Loucy (cell line): ENCODE measurements around the gene MEFV.
A peak's percentile ranks its signal among the peaks of the same experiment; 100 is the strongest.

Source experiments
- H2AFZ ChIP-seq: fragments of 200-600 bp; sonication (generic); 2 replicates; pipeline ENCODE4 v1.6.0; 2016; ENCODE audit warnings: antibody characterized with exemption, mild to moderate bottlenecking, low read length, moderate library complexity
- H3F3A ChIP-seq: fragments of 200-600 bp; 2 replicates; pipeline ENCODE4 v1.6.0; 2016; ENCODE audit warnings: antibody characterized with exemption, low read depth, mild to moderate bottlenecking
- H3K27me3 ChIP-seq: fragments of 200-600 bp; sonication (generic); 2 replicates; pipeline ENCODE4 v1.6.1; 2014; ENCODE audit warnings: low read length, mild to moderate bottlenecking; ENCODE audit not compliant: insufficient read depth, poor library complexity, severe bottlenecking
- H3K36me3 ChIP-seq: fragments of 200-600 bp; sonication (generic); 2 replicates; pipeline ENCODE4 v1.6.1; 2016; ENCODE audit warnings: low read length; ENCODE audit not compliant: insufficient read depth
- H3K4me1 ChIP-seq: fragments of 200-600 bp; sonication (generic); 2 replicates; pipeline ENCODE4 v1.5.1; 2014; ENCODE audit warnings: low read length, mild to moderate bottlenecking; ENCODE audit not compliant: insufficient read depth, poor library complexity, severe bottlenecking
- H3K4me2 ChIP-seq: fragments of 200-600 bp; sonication (generic); 2 replicates; pipeline ENCODE4 v1.6.0; 2014; ENCODE audit warnings: antibody characterized with exemption, low read length, low read depth, mild to moderate bottlenecking; ENCODE audit not compliant: poor library complexity, severe bottlenecking
- H3K4me3 ChIP-seq: fragments of 200-600 bp; sonication (generic); 2 replicates; pipeline ENCODE4 v1.5.1; 2014; ENCODE audit warnings: low read length, mild to moderate bottlenecking, mixed read lengths; ENCODE audit not compliant: poor library complexity, severe bottlenecking
- H3K79me2 ChIP-seq: fragments of 200-600 bp; sonication (generic); 2 replicates; pipeline ENCODE4 v1.6.1; 2014; ENCODE audit warnings: low read length; ENCODE audit not compliant: insufficient read depth
- H3K9ac ChIP-seq: fragments of 200-600 bp; sonication (generic); 2 replicates; pipeline ENCODE4 v1.6.0; 2014; ENCODE audit warnings: mild to moderate bottlenecking, low read depth, low read length, moderate library complexity; ENCODE audit not compliant: poor library complexity, severe bottlenecking
- H3K9me2 ChIP-seq: fragments of 200-600 bp; sonication (generic); replicated peaks from 2 replicates; pipeline ENCODE4 v1.6.1; 2016; ENCODE audit warnings: low read depth, low read length, mixed read lengths
- H3K9me3 ChIP-seq: fragments of 200-600 bp; sonication (generic); 2 replicates; pipeline ENCODE4 v1.6.1; 2014; ENCODE audit warnings: mild to moderate bottlenecking, antibody characterized with exemption, low read length, low read depth; ENCODE audit not compliant: insufficient read depth
- H4K20me1 ChIP-seq: fragments of 200-600 bp; sonication (generic); 2 replicates; pipeline ENCODE4 v1.6.0; 2014; ENCODE audit warnings: antibody characterized with exemption, low read length, mild to moderate bottlenecking; ENCODE audit not compliant: insufficient read depth, poor library complexity, severe bottlenecking
- CTCF ChIP-seq: fragments of 200-600 bp; sonication (generic); conservative IDR thresholded peaks from 2 replicates; pipeline ENCODE4 v1.5.1; 2014; ENCODE audit warnings: mild to moderate bottlenecking, antibody characterized with exemption, low read length
- EZH2phosphoT487 ChIP-seq: fragments of 200-600 bp; IDR thresholded peaks from 2 replicates; pipeline ENCODE4 v1.6.1; 2018; ENCODE audit warnings: antibody characterized with exemption, mild to moderate bottlenecking, moderate library complexity, borderline replicate concordance

MEFV gene

GRCh38 chr16:3216263-3216640 is 40.2 kb downstream of the MEFV start:
- no peaks in the 10 kb centered on the region for H3F3A ChIP-seq
- no peak overlapping the region for H3K4me2 ChIP-seq
- no peaks in the 10 kb centered on the region for H3K9me3 ChIP-seq
- no peaks in the 10 kb centered on the region for H3K27me3 ChIP-seq
- H3K9me2 ChIP-seq, result no peaks in the 10 kb centered on the region
- no peaks in the 10 kb centered on the region for H3K4me1 ChIP-seq
- H3K4me3 ChIP-seq, result no peak overlapping the region
- no peaks in the 10 kb centered on the region for H3K79me2 ChIP-seq
- H2AFZ ChIP-seq, result no peak overlapping the region
- TF ChIP-seq EZH2phosphoT487, result no peak
- TF ChIP-seq CTCF, result no peak
- H3K9ac ChIP-seq, result no peak overlapping the region
- no peaks in the 10 kb centered on the region for H3K36me3 ChIP-seq
- no peaks in the 10 kb centered on the region for H4K20me1 ChIP-seq

GRCh38 chr16:3215601-3216262 is 40.7 kb downstream of the MEFV start:
- H4K20me1 ChIP-seq, result no peaks in the 10 kb centered on the region
- H3K4me1 ChIP-seq, result no peaks in the 10 kb centered on the region
- no peak overlapping the region for H2AFZ ChIP-seq
- no peak overlapping the region for H3K4me3 ChIP-seq
- H3K27me3 ChIP-seq, result no peaks in the 10 kb centered on the region
- H3K79me2 ChIP-seq, result no peaks in the 10 kb centered on the region
- H3K9ac ChIP-seq, result no peak overlapping the region
- H3K9me2 ChIP-seq, result no peaks in the 10 kb centered on the region
- H3K9me3 ChIP-seq, result no peaks in the 10 kb centered on the region
- no peaks in the 10 kb centered on the region for H3F3A ChIP-seq
- peak overlapping the region; percentile 46 for H3K4me2 ChIP-seq
- no peak for TF ChIP-seq CTCF
- H3K36me3 ChIP-seq, result no peaks in the 10 kb centered on the region

GRCh38 chr16:3214904-3215600 is 41.4 kb downstream of the MEFV start:
- no peaks in the 10 kb centered on the region for H3K79me2 ChIP-seq
- no peaks in the 10 kb centered on the region for H3K27me3 ChIP-seq
- no peaks in the 10 kb centered on the region for H3K9me3 ChIP-seq
- no peak overlapping the region for H3K9ac ChIP-seq
- H3F3A ChIP-seq, result no peaks in the 10 kb centered on the region
- TF ChIP-seq CTCF (no peak), EZH2phosphoT487 (no peak)
- peak overlapping the region; percentile 46 for H3K4me2 ChIP-seq
- H3K4me1 ChIP-seq, result no peaks in the 10 kb centered on the region
- H2AFZ ChIP-seq, result no peak overlapping the region
- H3K36me3 ChIP-seq, result no peaks in the 10 kb centered on the region
- no peak overlapping the region for H3K4me3 ChIP-seq
- H3K9me2 ChIP-seq, result no peaks in the 10 kb centered on the region
- H4K20me1 ChIP-seq, result no peaks in the 10 kb centered on the region
